ENCODE results near the gene CARD10.

DNA sequence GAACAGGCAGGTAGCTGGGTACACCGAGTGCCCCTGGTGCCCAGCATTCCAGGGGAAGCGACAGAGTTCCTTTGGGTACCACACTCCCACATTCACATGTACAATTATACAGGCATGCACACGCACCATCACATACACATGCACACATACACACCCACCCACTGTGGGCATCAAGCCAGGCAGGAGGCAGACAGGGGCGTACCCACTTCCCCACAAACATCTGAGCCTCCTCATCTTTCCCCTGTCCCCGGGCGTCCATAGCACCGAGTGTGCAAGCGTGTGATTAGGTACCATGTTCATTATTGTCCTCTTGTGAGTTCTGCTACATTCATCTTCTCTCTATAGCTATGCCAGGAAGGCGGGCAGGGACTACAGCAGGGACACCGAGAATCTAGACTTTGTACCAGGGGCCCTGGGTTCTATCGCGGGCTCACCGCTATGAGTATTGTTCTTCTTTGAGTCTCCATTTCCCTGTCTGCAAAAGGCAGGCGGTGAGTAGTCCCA, 2.1 kb upstream of the CARD10 start:
- TF ChIP-seq, protein P1, sequence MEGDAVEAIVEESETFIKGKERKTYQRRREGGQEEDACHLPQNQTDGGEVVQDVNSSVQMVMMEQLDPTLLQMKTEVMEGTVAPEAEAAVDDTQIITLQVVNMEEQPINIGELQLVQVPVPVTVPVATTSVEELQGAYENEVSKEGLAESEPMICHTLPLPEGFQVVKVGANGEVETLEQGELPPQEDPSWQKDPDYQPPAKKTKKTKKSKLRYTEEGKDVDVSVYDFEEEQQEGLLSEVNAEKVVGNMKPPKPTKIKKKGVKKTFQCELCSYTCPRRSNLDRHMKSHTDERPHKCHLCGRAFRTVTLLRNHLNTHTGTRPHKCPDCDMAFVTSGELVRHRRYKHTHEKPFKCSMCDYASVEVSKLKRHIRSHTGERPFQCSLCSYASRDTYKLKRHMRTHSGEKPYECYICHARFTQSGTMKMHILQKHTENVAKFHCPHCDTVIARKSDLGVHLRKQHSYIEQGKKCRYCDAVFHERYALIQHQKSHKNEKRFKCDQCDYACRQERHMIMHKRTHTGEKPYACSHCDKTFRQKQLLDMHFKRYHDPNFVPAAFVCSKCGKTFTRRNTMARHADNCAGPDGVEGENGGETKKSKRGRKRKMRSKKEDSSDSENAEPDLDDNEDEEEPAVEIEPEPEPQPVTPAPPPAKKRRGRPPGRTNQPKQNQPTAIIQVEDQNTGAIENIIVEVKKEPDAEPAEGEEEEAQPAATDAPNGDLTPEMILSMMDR (IDR thresholded peaks at IDR 0.05), result no peak
- TF ChIP-seq POLR2A (IDR thresholded peaks at IDR 0.05), result no peak
